IMR-90 (cell line): Measurements from ENCODE around the gene SIK3. TPM values are rescaled to one million over a fixed set of nuclear protein-coding genes. Genes with fewer than 3 reads are reported as not detected.

ENCODE experiments used
- ATAC-seq: fragments of 200-7000 bp; cut with Tn5 transposase; 2 replicates; pipeline ENCODE4 v1.9.1; 2020; ENCODE audit warnings: low read depth, mild to moderate bottlenecking, moderate library complexity
- BruUV-seq: library from RNA; stranded (reverse); fragments of 400-500 nt; replicated peaks from 2 replicates; lab custom pipeline; 2021; lab: Mats Ljungman, UMichigan
- CTCF ChIA-PET: fragments of 300-600 bp; formaldehyde crosslinking; extraction: SDS; loops from one replicate; lab custom pipeline; 2021; ENCODE audit warnings: antibody characterized with exemption; lab: Yijun Ruan, JAX
- POLR2A ChIA-PET: fragments of 300-600 bp; sonication (Branson Sonifier 250); formaldehyde crosslinking; loops from one replicate; lab custom pipeline; 2022; ENCODE audit warnings: antibody characterized with exemption; ENCODE audit not compliant: unreplicated experiment; lab: Charles Lee
- DNase-seq: peaks from one replicate; pipeline ENCODE4 v3.0.0; 2013
- H2AFZ ChIP-seq: replicated peaks from 2 replicates; pipeline ENCODE3; 2013; ENCODE audit warnings: low read length, mild to moderate bottlenecking; ENCODE audit not compliant: poor library complexity
- H2AK5ac ChIP-seq: 2 replicates; pipeline ENCODE4 v1.6.1; 2013; ENCODE audit warnings: low read depth, low read length, inconsistent platforms
- H2AK9ac ChIP-seq: replicated peaks from 2 replicates; pipeline ENCODE3; 2013; ENCODE audit warnings: mild to moderate bottlenecking, low read depth, low read length, moderate library complexity; ENCODE audit not compliant: poor library complexity
- H2BK120ac ChIP-seq: 2 replicates; pipeline ENCODE4 v1.6.1; 2013; ENCODE audit warnings: low read depth, low read length, inconsistent platforms
- H2BK15ac ChIP-seq: 3 replicates; pipeline ENCODE4 v1.6.1; 2013; ENCODE audit warnings: low read depth, low read length, inconsistent platforms
- H2BK20ac ChIP-seq: 2 replicates; pipeline ENCODE4 v1.6.1; 2013; ENCODE audit warnings: low read depth, mild to moderate bottlenecking, inconsistent platforms, low read length, moderate library complexity
- H2BK5ac ChIP-seq: 2 replicates; pipeline ENCODE4 v1.6.1; 2013; ENCODE audit warnings: mild to moderate bottlenecking, low read depth, low read length, inconsistent platforms; ENCODE audit not compliant: poor library complexity, severe bottlenecking
- H3K14ac ChIP-seq: replicated peaks from 2 replicates; pipeline ENCODE4 v1.6.1; 2013; ENCODE audit warnings: low read depth, low read length, inconsistent platforms
- H3K18ac ChIP-seq: 2 replicates; pipeline ENCODE4 v1.6.1; 2013; ENCODE audit warnings: low read depth, low read length, control low read depth
- H3K23ac ChIP-seq: 2 replicates; pipeline ENCODE4 v1.6.1; 2013; ENCODE audit warnings: low read depth, low read length, inconsistent platforms
- H3K27ac ChIP-seq: 2 replicates; pipeline ENCODE4 v1.5.1; 2013; ENCODE audit warnings: mild to moderate bottlenecking, control low read depth, low read length; ENCODE audit not compliant: insufficient read depth
- H3K27me3 ChIP-seq: 2 replicates; pipeline ENCODE4 v1.6.1; 2013; ENCODE audit warnings: low read length; ENCODE audit not compliant: control insufficient read depth, insufficient read depth
- H3K36me3 ChIP-seq: 2 replicates; pipeline ENCODE4 v1.6.1; 2013; ENCODE audit warnings: low read length, mixed read lengths; ENCODE audit not compliant: control insufficient read depth, insufficient read depth
- H3K4ac ChIP-seq: 2 replicates; pipeline ENCODE4 v1.6.1; 2013; ENCODE audit warnings: low read depth, low read length, inconsistent platforms
- H3K4me1 ChIP-seq: 2 replicates; pipeline ENCODE4 v1.6.1; 2013; ENCODE audit warnings: low read length, mixed read lengths; ENCODE audit not compliant: control insufficient read depth, insufficient read depth
- H3K4me2 ChIP-seq: 2 replicates; pipeline ENCODE4 v1.6.1; 2013; ENCODE audit warnings: low read depth, mild to moderate bottlenecking, control low read depth, low read length, moderate library complexity
- H3K4me3 ChIP-seq: 2 replicates; pipeline ENCODE4 v1.5.1; 2013; ENCODE audit warnings: low read depth, mild to moderate bottlenecking, control low read depth, low read length, moderate library complexity; ENCODE audit not compliant: insufficient read depth
- H3K56ac ChIP-seq: 2 replicates; pipeline ENCODE4 v1.6.1; 2013; ENCODE audit warnings: low read length, inconsistent platforms; ENCODE audit not compliant: insufficient read depth; ENCODE audit errors: extremely low read depth
- H3K79me1 ChIP-seq, 2 experiments: 2 replicates each; pipeline ENCODE4 v1.6.1; 2013; ENCODE audit warnings: low read length in 2 of 2, inconsistent platforms in 1 of 2, low read depth in 1 of 2
- H3K9ac ChIP-seq: 2 replicates; pipeline ENCODE4 v1.6.1; 2013; ENCODE audit warnings: low read depth, low read length, control low read depth
- H3K9me1 ChIP-seq: 2 replicates; pipeline ENCODE4 v1.6.1; 2013; ENCODE audit warnings: low read length, inconsistent platforms; ENCODE audit not compliant: insufficient read depth
- H3K9me3 ChIP-seq: 2 replicates; pipeline ENCODE4 v1.6.1; 2013; ENCODE audit warnings: low read length; ENCODE audit not compliant: control insufficient read depth, insufficient read depth
- H4K20me1 ChIP-seq: 2 replicates; pipeline ENCODE4 v1.6.1; 2013; ENCODE audit warnings: low read length, inconsistent platforms; ENCODE audit not compliant: insufficient read depth
- H4K5ac ChIP-seq: 2 replicates; pipeline ENCODE4 v1.6.1; 2013; ENCODE audit warnings: mild to moderate bottlenecking, low read depth, low read length, control low read depth
- H4K8ac ChIP-seq, 2 experiments: 2 replicates each; pipeline ENCODE4 v1.6.1; 2013; ENCODE audit warnings: low read depth in 2 of 2, low read length in 2 of 2, control low read depth in 1 of 2, inconsistent platforms in 1 of 2
- H4K91ac ChIP-seq: 2 replicates; pipeline ENCODE4 v1.6.1; 2013; ENCODE audit warnings: low read depth, low read length, inconsistent platforms; ENCODE audit not compliant: insufficient read depth
- BHLHE40 ChIP-seq: fragments of 150-350 bp; IDR thresholded peaks from 2 replicates; pipeline ENCODE4 v1.6.1; 2016; ENCODE audit warnings: mild to moderate bottlenecking, low read depth, low read length
- CTCF ChIP-seq: conservative IDR thresholded peaks from 2 replicates; pipeline ENCODE4 v1.5.1; 2012; ENCODE audit warnings: mild to moderate bottlenecking, low read depth, low read length, improper control_type of control experiment
- ELK1 ChIP-seq: fragments of 150-350 bp; IDR thresholded peaks from 2 replicates; pipeline ENCODE4 v1.6.1; 2016; ENCODE audit warnings: low read depth, mild to moderate bottlenecking, low read length, moderate library complexity, borderline replicate concordance
- MAFK ChIP-seq: IDR thresholded peaks from 2 replicates; pipeline ENCODE4 v1.6.1; 2012; ENCODE audit warnings: low read depth, low read length, improper control_type of control experiment
- MAZ ChIP-seq: IDR thresholded peaks from 2 replicates; pipeline ENCODE4 v1.6.1; 2012; ENCODE audit warnings: low read depth, mild to moderate bottlenecking, low read length, improper control_type of control experiment, moderate library complexity, borderline replicate concordance
- MXI1 ChIP-seq: IDR thresholded peaks from 2 replicates; pipeline ENCODE4 v1.6.1; 2012; ENCODE audit warnings: low read depth, mild to moderate bottlenecking, low read length, moderate library complexity, borderline replicate concordance
- RAD21 ChIP-seq: IDR thresholded peaks from 2 replicates; pipeline ENCODE4 v1.6.1; 2012; ENCODE audit warnings: low read length, improper control_type of control experiment
- RFX5 ChIP-seq: IDR thresholded peaks from 2 replicates; pipeline ENCODE4 v1.8.0; 2012; ENCODE audit warnings: low read depth, mild to moderate bottlenecking, low read length, moderate library complexity
- SMC3 ChIP-seq: fragments of 150-350 bp; IDR thresholded peaks from 2 replicates; pipeline ENCODE4 v1.6.1; 2016; ENCODE audit warnings: low read depth, mild to moderate bottlenecking, antibody characterized with exemption, low read length, moderate library complexity
- WGBS, 2 experiments: methylation state at CpG; one replicate each; pipeline versions ENCODE4 v1.1.5 to v1.1.7; 2013; ENCODE audit warnings: missing lambda C conversion rate in 2 of 2; ENCODE audit not compliant: insufficient read length in 1 of 2; ENCODE audit errors: extremely low coverage in 2 of 2; 5-methylcytosine and 5-hydroxymethylcytosine counted together
- dilution Hi-C: fragments of 300-500 bp; cut with HindIII; formaldehyde crosslinking; loops from one replicate; pipeline ENCODE4 v1.14.3; 2018; ENCODE audit warnings: low sequenced_read_pairs; ENCODE audit not compliant: unreplicated experiment
- in situ Hi-C: fragments of 300-500 bp; cut with MboI; formaldehyde crosslinking; loops from 3 replicates; pipeline ENCODE4 v1.14.3; 2019; ENCODE audit warnings: low sequenced_read_pairs, inconsistent platforms, mixed read lengths
- intact Hi-C: fragments of 100-400 bp; cut with micrococcal nuclease; formaldehyde crosslinking; loops from 2 replicates; pipeline ENCODE4 v1.10.0; 2022
- polyA plus RNA-seq, 3 experiments: library from polyadenylated mRNA; depleted of rRNA; stranded (reverse); fragments of >200 nt; gene quantifications; 2 replicates each; pipeline ENCODE4 v1.2.3, GENCODE V29; 2012; ENCODE audit warnings: low replicate concordance in 1 of 3
- total RNA-seq: library from RNA; depleted of rRNA; stranded (reverse); fragments of >200 nt; gene quantifications from 2 replicates; pipeline ENCODE4 v1.2.3, GENCODE V29; 2012

The SIK3 gene
- total and polyA plus RNA-seq, 2 of the 4 experiments (the other 2 are of a cell fraction) = 8.2 to 9.1 TPM

- H3K4ac ChIP-seq = peak overlapping the region; percentile 14; the same call in 1 of the 2 replicates
- dilution Hi-C loops = no loop called here
These were observed 262.2 kb downstream of the SIK3 start for GRCh38 chr11:116835791-116836631.

More at GRCh38 chr11:116835791-116836631, 262.2 kb downstream of the SIK3 start:
- H3K27me3 ChIP-seq = peaks cover 3% of the 10 kb centered on the region; the same call in 1 of the 2 replicates
- peak overlapping the region; percentile 3; the same call in 1 of the 2 replicates for H3K27ac ChIP-seq
- no peak overlapping the region; the same call in 1 of the 3 replicates for H2BK15ac ChIP-seq
- H3K4me2 ChIP-seq = peak overlapping the region; percentile 37
- no peaks in the 10 kb centered on the region; the same call in 1 of the 2 replicates for H3K9me1 ChIP-seq
- H2AFZ ChIP-seq = peak overlapping the region; percentile 98
- ChIA-PET CTCF (interaction anchor here (0.6 to 1.9 kb wide), 18 partner anchors 9 to 272 kb away, joined by 3 to 30 read pairs (median 4); partner anchors contain the start of gene APOA5), POLR2A (interaction anchor here (0.7 kb wide), 1 partner anchor 43 kb away, joined by 3 read pairs; no protein-coding TSS in a partner anchor)
- H4K5ac ChIP-seq = peak overlapping the region; percentile 32; the same call in 1 of the 2 replicates
- H2AK5ac ChIP-seq = peak overlapping the region; percentile 19; the same call in 1 of the 2 replicates
- H3K56ac ChIP-seq = no peak overlapping the region
- H4K20me1 ChIP-seq = no peaks in the 10 kb centered on the region
- intact Hi-C loops (loop anchor here (1.0 kb wide), 1 partner anchor 48 kb away; the partner anchor contains the start of gene ZPR1), in situ Hi-C loops (no loop called here)
- H3K9me3 ChIP-seq = no peaks in the 10 kb centered on the region
- H2AK9ac ChIP-seq = peak overlapping the region; percentile 79
- no peaks in the 10 kb centered on the region for H3K79me1 ChIP-seq
- H2BK5ac ChIP-seq = no peak overlapping the region
- H3K4me3 ChIP-seq = peak overlapping the region; percentile 13; the same call in 1 of the 2 replicates
- H3K18ac ChIP-seq = no peak overlapping the region
- H3K9ac ChIP-seq = no peak overlapping the region
- no peak overlapping the region for H3K23ac ChIP-seq
- no peak overlapping the region for H2BK20ac ChIP-seq
- no peaks in the 10 kb centered on the region for H3K36me3 ChIP-seq
- WGBS, 2 experiments = 7% methylated on average over 37 of the region's 57 CpGs; no CpG with 5 or more reads in 1 of the 2 experiments
- 0 out of 2 replicates have a peak overlapping the region, but pooled peaks have one; percentile 17 for H4K91ac ChIP-seq
- peaks cover 3% of the 10 kb centered on the region; the same call in 1 of the 2 replicates for H3K4me1 ChIP-seq
- H4K8ac ChIP-seq = peak overlapping the region; percentile 58 to 84; a peak in 3 of 4 replicates
- DNase-seq (peak; percentile 93), ATAC-seq (peak; percentile 95)
- no TSS peak for BruUV-seq
- H3K14ac ChIP-seq = no peak overlapping the region
- TF ChIP-seq MXI1 (peak; percentile 67), ELK1 (no peak), MAZ (no peak; the same call in 1 of the 2 replicates), RFX5 (no peak), SMC3 (peak; percentile 70), CTCF (peak; percentile 67), BHLHE40 (peak; percentile 75), RAD21 (peak; percentile 61), MAFK (no peak)
- H2BK120ac ChIP-seq = no peak overlapping the region
